Mesodermal cell (in vitro differentiated cells): ENCODE results near the gene SLC5A5.

Source experiments
- H3K27ac ChIP-seq: 2 replicates; pipeline ENCODE4 v1.7.0; 2013; ENCODE audit warnings: mild to moderate bottlenecking, low read depth, low read length, moderate library complexity; ENCODE audit not compliant: severe bottlenecking
- H3K36me3 ChIP-seq: 2 replicates; pipeline ENCODE4 v1.7.1; 2013; ENCODE audit warnings: mild to moderate bottlenecking, low read length, moderate library complexity; ENCODE audit not compliant: control insufficient read depth, insufficient read depth
- H3K4me1 ChIP-seq: one replicate; pipeline ENCODE4 v1.7.1; 2013; ENCODE audit warnings: mild to moderate bottlenecking, low read length; ENCODE audit not compliant: insufficient read depth, control insufficient read depth, poor library complexity, severe bottlenecking
- H3K4me3 ChIP-seq: 2 replicates; pipeline ENCODE4 v1.7.0; 2013; ENCODE audit warnings: low read length, control low read depth, mild to moderate bottlenecking; ENCODE audit not compliant: insufficient read depth, poor library complexity, severe bottlenecking; ENCODE audit errors: extremely low read depth
- H3K9me3 ChIP-seq: 2 replicates; pipeline ENCODE4 v1.7.1; 2013; ENCODE audit warnings: mild to moderate bottlenecking, low read length, moderate library complexity; ENCODE audit not compliant: control insufficient read depth
- WGBS, 2 experiments: methylation state at CpG; one replicate each; pipeline ENCODE4 v1.1.5; 2013; ENCODE audit warnings: missing lambda C conversion rate in 2 of 2; ENCODE audit not compliant: insufficient coverage in 2 of 2; 5-methylcytosine and 5-hydroxymethylcytosine counted together

Gene SLC5A5

GRCh38 chr19:17836530-17836929, 35.2 kb upstream of the SLC5A5 start:
- Histone ChIP-seq H3K9me3 (no peaks in the 10 kb centered on the region), H3K4me3 (no peak overlapping the region), H3K4me1 (no peaks in the 10 kb centered on the region), H3K36me3 (no peaks in the 10 kb centered on the region), H3K27ac (no peak overlapping the region)
- WGBS, 2 experiments: 73 to 84% methylated on average over 4 of the region's 4 CpGs

DNA sequence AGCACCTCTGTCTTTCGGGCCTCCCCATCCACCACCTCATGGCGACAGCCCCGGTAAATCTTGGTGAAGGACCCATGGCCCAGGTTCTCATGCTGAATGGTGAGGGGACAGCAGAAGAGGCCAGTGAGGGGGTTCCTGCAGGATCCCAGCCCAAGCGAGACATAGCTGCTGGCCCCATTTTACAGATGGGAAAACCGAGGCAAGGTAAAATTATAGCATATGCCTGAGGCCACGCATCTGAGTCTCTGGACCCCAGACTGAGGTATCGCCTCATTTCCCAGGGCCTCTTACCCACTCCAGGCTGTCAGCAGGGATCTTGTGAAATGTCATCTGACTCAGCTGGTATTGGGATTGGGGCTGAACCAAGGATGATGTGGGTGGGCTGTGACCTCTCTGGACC, 33.8 kb upstream of the SLC5A5 start:
- WGBS, 2 experiments: 94% methylated on average over 4 to 6 of the region's 7 CpGs
- Histone ChIP-seq H3K4me1 (no peaks in the 10 kb centered on the region), H3K4me3 (no peak overlapping the region), H3K27ac (no peak overlapping the region), H3K36me3 (no peaks in the 10 kb centered on the region), H3K9me3 (no peaks in the 10 kb centered on the region)

GRCh38 chr19:17840019-17840418, 31.7 kb upstream of the SLC5A5 start:
- H3K36me3 ChIP-seq: no peaks in the 10 kb centered on the region
- no peaks in the 10 kb centered on the region for H3K9me3 ChIP-seq
- 84 to 88% methylated on average over 5 to 6 of the region's 6 CpGs for WGBS, 2 experiments
- H3K27ac ChIP-seq: no peak overlapping the region
- H3K4me1 ChIP-seq: no peaks in the 10 kb centered on the region
- no peak overlapping the region for H3K4me3 ChIP-seq

- WGBS, 2 experiments: 19 to 29% methylated on average over 17 to 18 of the region's 30 CpGs
- Histone ChIP-seq H3K4me3 (peak overlapping the region; percentile 38), H3K4me1 (no peaks in the 10 kb centered on the region), H3K27ac (no peak overlapping the region), H3K9me3 (no peaks in the 10 kb centered on the region), H3K36me3 (no peaks in the 10 kb centered on the region)
Observed at GRCh38 chr19:17841371-17841809, 30.4 kb upstream of the SLC5A5 start.

DNA sequence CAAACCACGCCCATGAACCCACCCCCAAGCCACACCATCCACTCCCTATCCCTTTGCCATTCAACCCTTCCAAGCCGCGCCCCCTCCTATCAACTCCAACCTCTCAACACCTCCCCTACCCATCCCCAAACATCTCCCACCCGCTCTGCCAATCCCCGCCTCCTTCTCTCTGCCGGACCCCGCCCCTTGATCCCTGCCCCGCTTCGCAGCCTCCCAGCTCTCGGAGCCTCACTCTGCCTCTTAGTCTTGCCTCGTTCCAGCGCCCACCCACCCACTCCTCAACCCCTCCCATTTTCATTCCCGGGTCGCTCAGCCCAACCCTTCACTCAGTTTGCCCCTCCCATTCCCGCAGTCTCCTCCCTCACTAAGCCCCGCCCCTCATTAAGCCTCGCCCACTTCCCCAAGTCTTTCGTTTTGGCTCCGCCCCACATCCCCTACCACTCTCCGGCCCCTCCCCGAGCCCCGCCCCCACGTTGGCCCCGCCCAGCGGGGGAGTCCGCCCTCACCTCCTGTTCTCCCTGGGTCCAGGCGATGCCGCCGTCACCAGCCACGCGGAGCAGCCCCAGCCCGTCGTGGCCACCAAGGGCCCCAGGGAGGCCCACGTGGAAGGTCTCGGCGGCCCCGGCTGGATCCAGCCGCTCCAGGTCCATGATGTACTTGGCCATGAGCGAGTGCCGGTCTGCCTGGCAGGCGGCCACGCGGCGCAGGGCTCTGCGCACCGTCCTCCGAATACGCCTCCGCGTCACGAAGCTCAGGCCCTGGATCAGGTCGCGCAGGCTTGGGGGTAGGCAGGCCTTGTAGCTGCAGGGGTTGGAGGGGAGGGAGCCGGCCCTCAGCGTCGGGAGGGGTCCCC, 29.7 kb upstream of the SLC5A5 start:
- Histone ChIP-seq H3K4me1 (no peaks in the 10 kb centered on the region), H3K4me3 (peak overlapping the region; percentile 38), H3K27ac (peak overlapping the region; percentile 3), H3K9me3 (no peaks in the 10 kb centered on the region), H3K36me3 (no peaks in the 10 kb centered on the region)
- WGBS, 2 experiments: 12 to 15% methylated on average over 30 to 47 of the region's 56 CpGs

DNA sequence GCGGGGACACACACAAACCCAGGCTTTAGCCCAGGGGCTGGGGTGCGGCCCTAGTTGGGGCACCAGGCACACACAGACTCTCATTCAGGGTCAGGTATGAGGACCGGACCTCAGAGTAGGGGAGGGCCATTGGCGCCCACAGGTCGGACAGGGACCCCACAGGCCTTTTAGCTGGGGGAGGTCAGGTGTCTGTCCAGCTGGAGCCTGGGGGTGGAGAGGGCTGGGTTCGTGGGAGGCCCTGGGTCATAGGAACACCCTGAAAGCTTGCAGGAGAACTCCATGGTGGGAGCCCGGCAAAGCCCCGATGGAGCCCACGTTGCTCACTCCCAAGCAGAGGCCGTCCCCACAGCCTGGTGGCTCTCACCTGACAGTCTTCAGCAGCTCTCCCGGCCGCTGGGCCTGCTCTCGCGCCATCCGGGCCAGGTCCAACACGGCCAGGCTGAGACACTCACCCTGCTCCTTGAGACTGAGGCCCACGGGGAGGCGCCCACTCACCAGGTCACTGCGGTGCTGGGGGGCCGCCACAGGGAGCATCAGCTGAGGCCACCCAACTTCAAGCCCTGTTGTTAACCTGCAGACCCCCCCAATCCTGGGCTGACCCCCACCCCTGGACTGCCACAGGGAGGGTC, 29.0 kb upstream of the SLC5A5 start:
- Histone ChIP-seq H3K9me3 (no peaks in the 10 kb centered on the region), H3K36me3 (no peaks in the 10 kb centered on the region), H3K27ac (peak overlapping the region; percentile 3), H3K4me1 (no peaks in the 10 kb centered on the region), H3K4me3 (peak overlapping the region; percentile 38)
- WGBS, 2 experiments: 75 to 86% methylated on average over 14 to 19 of the region's 20 CpGs

DNA sequence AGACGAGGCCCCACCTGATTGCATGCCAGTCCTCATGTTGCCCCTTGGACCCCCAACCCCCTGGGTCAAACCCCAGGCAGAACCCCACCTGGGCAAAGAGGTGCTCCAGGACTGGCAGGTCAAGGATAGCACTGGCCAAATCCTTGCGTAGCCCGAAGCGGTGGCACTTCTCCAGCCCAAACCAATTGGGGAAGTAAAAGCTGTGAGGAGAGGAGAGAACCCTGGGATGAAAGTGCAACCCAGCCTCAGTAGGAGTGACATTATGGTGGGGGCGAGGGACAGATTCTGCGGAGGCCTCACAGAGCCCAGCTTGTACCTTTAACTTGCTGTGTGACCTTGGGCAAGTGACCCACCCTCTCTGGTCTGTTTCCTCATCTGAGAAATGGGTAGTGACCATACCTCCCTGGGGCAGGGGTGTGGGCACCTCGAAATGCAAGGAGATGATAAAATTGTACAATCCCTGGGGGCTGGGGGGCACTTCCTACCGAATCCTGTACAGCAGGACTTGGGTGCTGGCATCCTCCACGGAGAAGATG, 28.4 kb upstream of the SLC5A5 start:
- no peak overlapping the region for H3K27ac ChIP-seq
- no peaks in the 10 kb centered on the region for H3K36me3 ChIP-seq
- no peak overlapping the region for H3K4me3 ChIP-seq
- H3K4me1 ChIP-seq: no peaks in the 10 kb centered on the region
- WGBS, 2 experiments: 92 to 98% methylated on average over 7 to 8 of the region's 9 CpGs
- H3K9me3 ChIP-seq: no peaks in the 10 kb centered on the region

- Histone ChIP-seq H3K36me3 (no peaks in the 10 kb centered on the region), H3K4me1 (no peaks in the 10 kb centered on the region), H3K4me3 (no peak overlapping the region), H3K27ac (no peak overlapping the region), H3K9me3 (no peaks in the 10 kb centered on the region)
- WGBS, 2 experiments: 82 to 84% methylated on average over 13 to 14 of the region's 14 CpGs
Observed at GRCh38 chr19:17843908-17844490, 27.7 kb upstream of the SLC5A5 start.

DNA sequence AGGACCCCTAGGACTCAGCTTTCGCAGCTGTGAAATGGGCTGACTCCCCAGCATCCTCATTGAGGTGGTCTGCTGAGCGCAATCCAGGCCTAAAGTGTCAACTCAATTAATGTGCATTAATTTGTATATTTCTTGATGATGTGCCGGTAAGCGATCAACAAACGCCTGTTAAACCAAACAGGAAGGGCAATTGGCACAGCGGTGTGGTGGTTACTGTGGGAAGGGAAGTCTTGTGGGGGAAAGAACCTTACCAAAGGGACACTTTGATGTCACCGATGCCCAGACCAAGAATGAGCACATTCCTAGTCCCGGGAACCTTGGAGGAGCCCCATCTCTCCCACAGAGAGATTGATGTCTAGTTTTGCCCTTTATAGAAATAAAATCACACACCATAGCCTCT, 25.6 kb upstream of the SLC5A5 start:
- 93 to 96% methylated on average over 8 of the region's 8 CpGs for WGBS, 2 experiments
- H3K4me1 ChIP-seq: no peaks in the 10 kb centered on the region

GRCh38 chr19:17847538-17848366, 24.0 kb upstream of the SLC5A5 start, which contains the start of gene JAK3:
TSS of gene JAK3 (minus strand) at chr19:17847982. CDS start at chr19:17844417, 3,565 bp downstream.
- H3K27ac ChIP-seq: peak within 1 kb of the TSS; percentile 77

More for the DNA sequence above, 25.6 kb upstream of the SLC5A5 start:
- Histone ChIP-seq H3K27ac (no peak overlapping the region), H3K9me3 (no peaks in the 10 kb centered on the region), H3K4me3 (no peak overlapping the region), H3K36me3 (no peaks in the 10 kb centered on the region)

More at GRCh38 chr19:17847538-17848366, 24.0 kb upstream of the SLC5A5 start, which contains the start of gene JAK3:
- Histone ChIP-seq H3K4me1 (no peaks in the 10 kb centered on the region), H3K9me3 (no peaks in the 10 kb centered on the region), H3K4me3 (peak within 1 kb of the TSS; percentile 29), H3K36me3 (no peaks in the 10 kb centered on the region)
- WGBS, 2 experiments: 23 to 35% methylated on average over 26 to 29 of the region's 40 CpGs
